Measurements from ENCODE around the gene MPV17.
A peak's percentile ranks its signal among the peaks of the same experiment; 100 is the strongest.

- TF ChIP-seq CTCF (IDR thresholded peaks at IDR 0.05; ENCODE audit: poor library complexity, severe bottlenecking) = no peak
- TF ChIP-seq, protein P1, sequence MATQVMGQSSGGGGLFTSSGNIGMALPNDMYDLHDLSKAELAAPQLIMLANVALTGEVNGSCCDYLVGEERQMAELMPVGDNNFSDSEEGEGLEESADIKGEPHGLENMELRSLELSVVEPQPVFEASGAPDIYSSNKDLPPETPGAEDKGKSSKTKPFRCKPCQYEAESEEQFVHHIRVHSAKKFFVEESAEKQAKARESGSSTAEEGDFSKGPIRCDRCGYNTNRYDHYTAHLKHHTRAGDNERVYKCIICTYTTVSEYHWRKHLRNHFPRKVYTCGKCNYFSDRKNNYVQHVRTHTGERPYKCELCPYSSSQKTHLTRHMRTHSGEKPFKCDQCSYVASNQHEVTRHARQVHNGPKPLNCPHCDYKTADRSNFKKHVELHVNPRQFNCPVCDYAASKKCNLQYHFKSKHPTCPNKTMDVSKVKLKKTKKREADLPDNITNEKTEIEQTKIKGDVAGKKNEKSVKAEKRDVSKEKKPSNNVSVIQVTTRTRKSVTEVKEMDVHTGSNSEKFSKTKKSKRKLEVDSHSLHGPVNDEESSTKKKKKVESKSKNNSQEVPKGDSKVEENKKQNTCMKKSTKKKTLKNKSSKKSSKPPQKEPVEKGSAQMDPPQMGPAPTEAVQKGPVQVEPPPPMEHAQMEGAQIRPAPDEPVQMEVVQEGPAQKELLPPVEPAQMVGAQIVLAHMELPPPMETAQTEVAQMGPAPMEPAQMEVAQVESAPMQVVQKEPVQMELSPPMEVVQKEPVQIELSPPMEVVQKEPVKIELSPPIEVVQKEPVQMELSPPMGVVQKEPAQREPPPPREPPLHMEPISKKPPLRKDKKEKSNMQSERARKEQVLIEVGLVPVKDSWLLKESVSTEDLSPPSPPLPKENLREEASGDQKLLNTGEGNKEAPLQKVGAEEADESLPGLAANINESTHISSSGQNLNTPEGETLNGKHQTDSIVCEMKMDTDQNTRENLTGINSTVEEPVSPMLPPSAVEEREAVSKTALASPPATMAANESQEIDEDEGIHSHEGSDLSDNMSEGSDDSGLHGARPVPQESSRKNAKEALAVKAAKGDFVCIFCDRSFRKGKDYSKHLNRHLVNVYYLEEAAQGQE (IDR thresholded peaks at IDR 0.05; ENCODE audit: borderline replicate concordance) = peak; percentile 23
- TF ChIP-seq EZH2 (IDR thresholded peaks at IDR 0.05; ENCODE audit: borderline replicate concordance, insufficient read depth, low read length, poor library complexity, severe bottlenecking) = no peak
- no peak for TF ChIP-seq MXI1 (conservative IDR thresholded peaks at IDR 0.05; ENCODE audit: poor library complexity, severe bottlenecking)
- TF ChIP-seq POLR2AphosphoS5 (IDR thresholded peaks at IDR 0.05) = no peak
- TF ChIP-seq EP300 (conservative IDR thresholded peaks at IDR 0.05; ENCODE audit: poor library complexity, severe bottlenecking) = no peak
- TF ChIP-seq TAF1 (IDR thresholded peaks at IDR 0.05; ENCODE audit: low read depth) = no peak
- no peak for TF ChIP-seq RAD21 (conservative IDR thresholded peaks at IDR 0.05)
- no peak for TF ChIP-seq SMC3 (conservative IDR thresholded peaks at IDR 0.05; ENCODE audit: poor library complexity)
Observed at GRCh38 chr2:27308359-27308881, 14.5 kb downstream of the MPV17 start, which contains the start of gene UCN.
